ENCODE data around the gene ZAP70.
A peak's percentile ranks its signal among the peaks of the same experiment; 100 is the strongest.
"Not testable (repeated sequence)": the region's sequence is repeated elsewhere in the genome, so short reads cannot be mapped to it uniquely, and the experiment has no call there.

The ZAP70 gene

DNA sequence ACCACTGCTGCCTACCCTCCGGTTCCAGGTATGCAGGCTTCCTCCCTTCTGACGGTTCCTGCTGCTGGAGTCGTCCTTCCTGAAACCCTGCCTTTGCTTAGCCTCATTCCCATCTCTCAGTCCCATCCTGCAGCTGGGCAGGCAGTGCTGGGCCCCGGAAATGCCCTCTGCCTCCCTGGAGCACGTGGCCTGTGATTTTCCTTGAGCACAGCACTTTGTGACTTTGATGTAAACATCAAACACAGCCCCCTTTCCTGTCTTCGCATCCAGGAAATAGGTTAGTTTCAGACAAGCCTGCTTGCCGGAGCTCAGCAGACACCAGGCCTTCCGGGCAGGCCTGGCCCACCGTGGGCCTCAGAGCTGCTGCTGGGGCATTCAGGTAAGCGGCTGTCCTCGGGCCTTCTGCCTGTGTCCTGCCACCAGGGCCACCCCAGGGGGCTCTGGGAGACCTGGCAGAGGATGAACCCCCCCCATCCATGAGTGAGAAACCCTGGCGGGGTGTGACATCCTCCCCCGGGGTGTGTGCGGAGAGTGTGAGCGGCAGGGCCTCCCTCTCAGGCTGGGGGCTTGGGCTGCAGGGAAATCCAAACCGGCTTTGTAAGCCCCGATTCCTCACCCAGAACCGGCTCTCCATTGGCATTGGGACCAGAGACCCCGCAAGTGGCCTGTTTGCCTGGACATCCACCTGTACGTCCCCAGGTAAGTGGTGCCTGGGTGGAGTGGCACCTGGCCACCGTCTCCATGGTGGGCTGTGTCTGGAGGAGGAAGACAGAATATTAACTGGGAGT is at the start of gene ZAP70:
Gene ZAP70, plus strand, starts transcription at position 281 of the 788 bp plus-strand sequence. CDS start 10,461 bp downstream, outside the sequence.
- DNase-seq = peak; percentile 79

DNA sequence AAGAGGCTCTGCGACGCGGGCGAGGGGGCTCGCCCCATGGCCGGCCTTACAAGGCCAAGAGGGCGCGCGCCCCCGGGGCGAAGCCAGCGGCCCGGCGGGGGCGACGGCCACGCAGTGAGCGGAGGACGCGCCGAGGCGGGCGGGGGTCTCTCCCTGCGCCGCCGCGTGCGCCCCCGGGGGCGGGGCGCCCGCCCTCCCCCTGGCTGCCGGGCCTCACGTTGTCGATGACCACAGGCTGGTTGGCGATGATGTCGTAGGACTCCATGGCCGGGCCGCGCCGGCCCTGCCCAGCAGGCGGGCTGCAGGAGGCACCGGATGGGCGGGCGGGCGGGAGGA is 49.8 kb upstream of the ZAP70 start:
- DNase-seq = no peak

GRCh38 chr2:97663962-97664635 is 49.3 kb upstream of the ZAP70 start, which contains the start of gene ACTR1B:
Gene ACTR1B, minus strand, starts transcription at chr2:97664044. Its CDS starts 154 bp downstream, at chr2:97663890.
- peak; percentile 98 for DNase-seq

DNA sequence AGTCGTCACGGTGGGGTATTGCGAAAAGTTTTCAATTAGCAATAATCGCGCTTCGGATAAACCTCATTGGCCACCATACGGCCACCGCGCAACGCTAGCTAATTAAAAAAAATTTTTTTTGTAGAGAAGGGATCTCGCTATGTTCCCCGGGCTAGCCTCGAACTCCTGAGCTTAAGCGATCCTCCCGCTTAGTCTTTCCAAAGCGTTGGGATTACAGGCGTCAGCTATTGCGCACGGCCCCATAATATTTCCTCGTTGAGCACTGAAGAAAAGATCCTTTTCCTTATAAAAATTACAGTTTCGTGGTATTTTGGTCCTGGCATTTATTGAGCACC is 48.8 kb upstream of the ZAP70 start:
- no peak for DNase-seq

GRCh38 chr2:97669448-97669847 is 43.9 kb upstream of the ZAP70 start, which contains the start of gene C2orf92:
Gene C2orf92, plus strand, starts transcription at chr2:97669713. Its CDS starts 76 bp downstream, at chr2:97669789.
- no peak for DNase-seq

- DNase-seq = no peak
Measured at GRCh38 chr2:97670471-97670870, 42.9 kb upstream of the ZAP70 start.

DNA sequence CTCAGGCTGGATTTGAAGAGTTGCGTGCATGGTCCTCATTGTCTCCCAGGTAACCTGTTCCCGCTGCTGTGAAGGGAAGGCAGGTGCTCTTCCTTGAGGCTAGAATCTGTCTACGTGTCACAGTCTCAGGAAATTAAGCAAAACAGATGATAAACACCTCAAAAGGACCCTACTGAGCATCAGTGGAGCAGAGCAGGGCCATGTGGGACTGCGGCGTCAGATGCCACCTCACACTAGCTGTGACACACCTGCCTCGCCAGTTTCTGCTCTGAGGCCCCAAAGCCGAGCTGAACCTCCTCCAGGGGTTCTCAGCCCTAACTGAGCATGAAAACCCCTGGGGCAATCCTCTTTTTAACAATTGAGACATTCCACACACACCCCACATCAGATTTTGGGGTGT is 41.9 kb upstream of the ZAP70 start:
- no peak for DNase-seq

GRCh38 chr2:97672606-97673140 is 40.7 kb upstream of the ZAP70 start:
- DNase-seq = not testable (repeated sequence)

DNA sequence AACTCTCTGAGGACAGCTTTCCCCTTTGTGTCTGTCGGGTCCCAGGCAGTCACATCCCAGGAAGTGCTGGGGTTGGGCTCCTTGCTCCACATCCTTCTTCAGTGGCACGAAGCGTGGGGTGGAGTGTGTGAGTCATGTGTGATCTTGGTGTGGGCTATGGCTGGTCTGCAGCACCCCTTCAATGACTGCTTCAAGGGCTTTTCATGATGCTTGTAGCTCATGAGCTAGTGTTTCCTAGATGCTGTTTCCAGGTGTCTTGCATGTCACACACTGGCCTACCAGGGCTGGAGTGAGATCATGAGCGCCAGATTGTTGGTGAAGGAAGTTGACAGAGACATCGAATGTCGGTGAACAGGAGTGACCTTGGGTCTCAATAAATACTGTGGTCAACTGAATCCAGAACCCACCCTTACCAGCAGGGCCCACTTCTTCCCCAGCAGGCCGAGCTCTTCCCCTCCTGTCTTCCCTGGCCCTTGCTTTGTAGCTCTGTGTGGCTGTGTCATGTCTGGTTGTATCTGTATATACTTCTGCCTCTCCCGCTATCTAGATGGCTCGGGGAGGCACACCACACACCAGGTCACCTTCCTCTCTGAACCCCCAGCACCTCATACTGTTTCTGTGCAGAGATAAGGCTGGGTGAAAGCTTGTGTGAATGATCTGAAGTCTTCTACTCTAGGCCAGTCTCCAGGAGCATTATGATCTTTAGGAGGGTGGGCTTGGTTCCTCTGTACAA is 40.0 kb upstream of the ZAP70 start:
- DNase-seq = no peak

DNA sequence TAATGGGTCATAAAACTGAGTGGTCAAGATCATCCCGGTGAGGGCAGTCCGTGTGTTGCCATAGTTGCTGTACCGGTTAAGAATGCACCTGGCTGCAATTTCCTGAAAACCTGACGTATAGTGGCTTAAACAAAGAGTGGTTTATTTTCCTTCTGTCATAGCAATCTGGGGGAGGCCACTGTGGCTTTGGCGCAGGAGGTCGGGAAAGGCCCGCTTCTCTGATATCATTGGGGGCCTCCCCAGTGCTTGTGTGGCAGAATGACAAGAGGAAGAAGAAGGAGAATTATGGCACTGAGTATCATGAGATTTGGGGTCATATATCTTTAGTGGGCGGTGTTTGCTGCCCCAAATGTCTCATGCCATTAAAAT is 39.5 kb upstream of the ZAP70 start:
- no peak for DNase-seq

DNA sequence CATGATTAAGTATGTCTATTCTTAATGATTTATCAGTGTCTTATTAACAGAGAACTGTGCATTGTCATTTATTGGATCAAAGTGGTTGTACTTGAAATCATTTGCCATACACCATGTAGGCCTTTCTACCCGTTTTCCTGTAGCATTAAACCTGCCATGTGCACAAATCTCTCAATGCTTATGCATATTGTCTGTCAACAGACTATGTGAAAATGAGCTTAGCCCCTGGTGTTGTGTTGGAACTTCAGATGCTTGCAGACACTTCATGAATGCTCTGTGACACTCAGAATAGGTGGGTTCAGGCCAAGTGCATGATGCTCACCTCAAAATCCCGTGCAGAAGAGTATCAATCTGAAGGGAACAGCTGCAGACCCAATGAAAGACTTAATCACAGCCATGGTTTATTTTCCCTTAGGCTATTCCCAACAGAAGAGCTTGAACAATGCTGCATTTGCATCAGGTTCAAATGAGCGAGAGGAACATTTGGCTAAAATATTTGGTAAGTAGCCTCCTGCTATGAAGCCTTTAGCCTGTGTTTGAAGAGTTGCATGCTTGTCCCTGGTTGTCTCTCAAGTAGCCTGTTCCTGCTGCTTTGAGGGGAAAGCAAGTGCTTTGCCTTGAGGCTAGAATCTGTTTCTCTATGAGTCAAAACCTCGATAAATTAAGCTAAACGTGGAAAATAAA is 37.8 kb upstream of the ZAP70 start:
- DNase-seq = no peak

DNA sequence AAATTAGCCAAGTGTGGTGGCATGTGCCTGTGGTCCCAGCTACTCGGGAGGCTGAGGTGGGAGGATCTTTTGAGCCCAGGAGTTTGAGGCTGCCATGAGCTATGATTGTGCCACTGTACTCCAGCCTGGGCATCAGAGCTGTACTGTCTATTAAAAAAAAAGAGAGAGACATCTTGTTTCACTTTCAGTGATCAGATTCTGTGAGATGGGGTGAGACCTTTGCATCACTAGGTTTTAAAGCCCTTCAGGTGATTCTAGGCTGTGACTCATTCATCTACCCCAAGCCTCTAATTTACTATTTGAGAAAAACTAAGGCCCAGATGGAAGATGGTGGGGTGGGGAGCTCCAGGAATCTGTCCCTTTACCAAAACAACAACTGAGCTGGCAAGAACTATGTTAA is 36.8 kb upstream of the ZAP70 start:
- no peak for DNase-seq

DNA sequence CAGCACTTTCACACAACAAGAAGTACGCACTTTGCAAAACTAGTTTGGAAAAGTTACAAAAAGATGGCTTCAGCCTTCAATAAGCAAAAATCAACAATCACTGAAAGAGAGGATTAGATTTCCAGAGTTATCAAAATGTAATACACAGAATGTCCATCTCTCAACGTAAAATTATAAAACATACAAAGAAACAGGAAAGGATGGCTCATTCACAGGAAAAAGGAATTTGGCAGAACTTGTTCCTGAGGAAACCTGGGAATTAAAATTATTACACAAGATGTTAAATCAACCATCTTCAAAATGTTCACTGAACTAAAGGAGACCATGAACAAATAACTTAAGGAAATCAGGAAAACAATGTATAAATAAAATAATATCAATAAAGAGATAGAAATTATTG is 35.9 kb upstream of the ZAP70 start:
- no peak for DNase-seq

DNA sequence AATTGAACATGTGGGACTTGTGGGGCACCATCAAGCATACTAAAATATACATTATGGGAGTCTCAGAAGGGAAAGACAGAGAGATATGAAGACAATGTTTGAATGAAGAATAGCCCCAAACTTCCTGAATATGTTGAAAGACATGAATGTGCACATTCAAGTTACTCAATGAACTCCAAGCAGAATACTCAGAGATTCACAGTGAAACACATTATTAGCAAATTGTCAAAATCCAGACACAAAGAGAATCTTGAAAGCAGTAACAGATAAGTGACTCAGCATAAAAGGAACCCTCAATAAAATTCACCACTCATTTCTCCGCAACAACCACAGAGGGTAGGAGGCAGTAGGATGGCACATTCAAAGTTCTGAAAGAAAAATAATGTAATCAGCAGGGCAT is 35.1 kb upstream of the ZAP70 start:
- DNase-seq = no peak

DNA sequence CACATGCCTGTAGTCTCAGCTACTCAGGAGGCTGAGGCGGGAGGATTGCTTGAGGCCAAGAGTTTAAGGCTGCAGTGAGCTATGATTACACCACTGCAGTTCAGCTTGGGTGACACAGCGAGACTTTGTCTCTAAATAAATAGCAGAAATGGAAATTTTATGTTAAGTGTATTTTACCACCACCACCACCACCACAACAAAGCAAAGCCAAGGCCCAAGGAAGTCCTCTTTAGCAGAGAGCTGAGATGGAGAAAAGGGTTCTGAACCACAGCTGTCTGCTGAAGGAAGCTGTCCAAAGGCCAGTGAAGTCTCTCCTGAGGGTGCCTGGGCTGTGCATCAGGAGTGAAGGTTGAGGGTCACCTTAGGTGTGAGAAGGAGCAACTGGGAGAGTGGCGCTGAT is 26.1 kb upstream of the ZAP70 start:
- not testable (repeated sequence) for DNase-seq

DNA sequence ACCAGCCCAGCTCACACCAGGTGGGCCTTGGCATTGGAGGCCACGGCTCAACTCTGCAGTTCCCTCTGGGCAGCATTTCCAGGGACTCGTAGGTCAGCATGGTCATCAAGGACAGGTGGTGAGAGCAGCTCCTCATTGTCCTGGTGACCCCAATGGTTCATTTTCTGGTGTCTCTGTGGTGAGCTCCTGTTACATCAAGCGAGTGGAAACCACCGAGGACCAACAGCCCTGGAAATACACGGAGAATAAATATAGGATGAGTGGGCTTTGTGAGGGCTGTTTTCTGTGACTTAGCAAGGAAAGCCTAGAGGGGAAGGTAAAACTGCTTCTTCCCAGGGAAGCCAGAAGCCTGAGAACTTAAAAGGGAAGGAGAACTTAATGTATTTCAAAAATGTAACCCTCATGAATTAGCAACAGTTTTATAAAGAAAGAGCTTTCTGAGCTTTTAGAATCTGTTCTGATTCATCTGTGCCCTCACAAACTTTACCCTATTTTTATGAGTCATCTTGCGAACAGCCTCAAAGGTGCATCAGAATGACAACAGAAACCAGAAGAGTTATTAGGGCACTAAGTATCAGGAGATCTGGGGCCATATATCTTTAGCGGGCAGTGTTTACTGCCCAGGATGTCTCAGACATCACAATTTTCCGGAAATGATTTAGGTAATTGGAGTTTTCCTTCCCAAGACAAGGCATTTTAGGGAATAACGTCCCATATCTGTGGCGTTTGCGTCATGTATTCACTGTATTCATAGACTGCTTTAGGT is 25.1 kb upstream of the ZAP70 start:
- DNase-seq = no peak

- no peak for DNase-seq
Measured at GRCh38 chr2:97691166-97691565, 22.2 kb upstream of the ZAP70 start.

GRCh38 chr2:97693476-97693875 is 19.9 kb upstream of the ZAP70 start:
- no peak for DNase-seq

- DNase-seq = no peak
Measured at GRCh38 chr2:97695744-97696143, 17.6 kb upstream of the ZAP70 start.

GRCh38 chr2:97697252-97698235 is 15.8 kb upstream of the ZAP70 start:
- peak; percentile 96 for DNase-seq

- no peak for DNase-seq
Measured at GRCh38 chr2:97698530-97698929, 14.8 kb upstream of the ZAP70 start.

All from CD4-positive, alpha-beta T cell treated with Interleukin-6 for 4 hours (primary cell).